ENCODE measurements around the gene FSTL4.

- TF ChIP-seq EZH2 (IDR thresholded peaks at IDR 0.05; ENCODE audit: borderline replicate concordance, low read depth, low read length, severe bottlenecking) (no peak), CTCF (IDR thresholded peaks at IDR 0.05; ENCODE audit: borderline replicate concordance, extremely low read depth, low read length, poor library complexity, severe bottlenecking) (no peak)
Observed at GRCh38 chr5:133503511-133503910, 108.8 kb downstream of the FSTL4 start.
